Subcutaneous abdominal adipose tissue (tissue), 5 donors: ENCODE data around the gene SMIM35.
"Not testable (repeated sequence)": the region's sequence is repeated elsewhere in the genome, so short reads cannot be mapped to it uniquely, and the experiment has no call there.

ENCODE experiments used
- H3K27ac ChIP-seq: one replicate; pipeline ENCODE4 v1.7.0; 2013; ENCODE audit warnings: low read depth, mild to moderate bottlenecking, inconsistent platforms, low read length, moderate library complexity
- H3K27me3 ChIP-seq, 5 donors: one replicate each; pipeline ENCODE4 v1.7.0; 2013; ENCODE audit warnings: low read length in 5 of 5, inconsistent platforms in 1 of 5; ENCODE audit not compliant: control insufficient read depth in 5 of 5, insufficient read depth in 4 of 5
- H3K36me3 ChIP-seq, 5 donors: one replicate each; pipeline ENCODE4 v1.7.0; 2013; ENCODE audit warnings: low read length in 5 of 5; ENCODE audit not compliant: control insufficient read depth in 5 of 5, insufficient read depth in 5 of 5
- H3K4me1 ChIP-seq, 5 donors: one replicate each; pipeline ENCODE4 v1.7.0; 2013; ENCODE audit warnings: low read length in 5 of 5, mild to moderate bottlenecking in 3 of 5, moderate library complexity in 1 of 5; ENCODE audit not compliant: control insufficient read depth in 5 of 5, insufficient read depth in 5 of 5
- H3K4me3 ChIP-seq, 5 donors: one replicate each; pipeline ENCODE4 v1.7.0; 2013; ENCODE audit warnings: low read length in 5 of 5, low read depth in 1 of 5
- H3K9ac ChIP-seq, 5 donors: one replicate each; pipeline ENCODE4 v1.7.0; 2013; ENCODE audit warnings: low read length in 5 of 5, mild to moderate bottlenecking in 4 of 5, moderate library complexity in 3 of 5
- H3K9me3 ChIP-seq, 5 donors: one replicate each; pipeline ENCODE4 v1.7.0; 2013; ENCODE audit warnings: low read length in 5 of 5; ENCODE audit not compliant: control insufficient read depth in 5 of 5
- donor health status: healthy.
- donor health status: healthy.
- donor health status: healthy.
- donor health status: healthy.
- donor health status: healthy.

Gene SMIM35

DNA sequence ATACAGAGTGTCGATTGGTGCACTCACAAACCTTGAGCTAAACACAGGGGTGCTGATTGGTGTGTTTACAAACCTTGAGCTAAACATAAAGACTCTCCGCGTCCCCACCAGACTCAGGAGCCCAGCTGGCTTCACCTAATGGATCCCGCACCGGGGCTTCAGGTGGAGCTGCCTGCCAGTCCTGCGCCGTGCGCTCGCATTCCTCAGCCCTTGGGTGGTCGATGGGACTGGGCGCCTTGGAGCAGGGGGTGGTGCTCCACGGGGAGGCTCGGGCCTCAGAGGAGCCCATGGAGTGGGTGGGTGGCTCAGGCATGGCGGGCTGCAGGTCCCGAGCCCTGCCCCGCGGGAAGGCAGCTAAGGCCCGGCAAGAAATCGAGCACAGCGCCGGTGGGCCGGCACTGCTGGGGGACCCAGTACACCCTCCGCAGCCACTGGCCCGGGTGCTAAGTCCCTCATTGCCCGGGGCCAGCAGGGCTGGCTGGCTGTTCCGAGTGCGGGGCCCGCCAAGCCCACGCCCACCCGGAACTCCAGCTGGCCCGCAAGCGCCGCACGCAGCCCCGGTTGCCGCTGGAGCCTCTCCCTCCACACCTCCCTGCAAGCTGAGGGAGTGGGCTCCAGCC lies 108.4 kb downstream of the SMIM35 start:
- not testable (repeated sequence) for H3K9me3 ChIP-seq, H3K27me3 ChIP-seq, H3K36me3 ChIP-seq, H3K4me3 ChIP-seq, H3K27ac ChIP-seq, H3K9ac ChIP-seq
- peaks cover 0 to 32% (median 6%) of the 10 kb centered on the region in 5 donors for H3K4me1 ChIP-seq

DNA sequence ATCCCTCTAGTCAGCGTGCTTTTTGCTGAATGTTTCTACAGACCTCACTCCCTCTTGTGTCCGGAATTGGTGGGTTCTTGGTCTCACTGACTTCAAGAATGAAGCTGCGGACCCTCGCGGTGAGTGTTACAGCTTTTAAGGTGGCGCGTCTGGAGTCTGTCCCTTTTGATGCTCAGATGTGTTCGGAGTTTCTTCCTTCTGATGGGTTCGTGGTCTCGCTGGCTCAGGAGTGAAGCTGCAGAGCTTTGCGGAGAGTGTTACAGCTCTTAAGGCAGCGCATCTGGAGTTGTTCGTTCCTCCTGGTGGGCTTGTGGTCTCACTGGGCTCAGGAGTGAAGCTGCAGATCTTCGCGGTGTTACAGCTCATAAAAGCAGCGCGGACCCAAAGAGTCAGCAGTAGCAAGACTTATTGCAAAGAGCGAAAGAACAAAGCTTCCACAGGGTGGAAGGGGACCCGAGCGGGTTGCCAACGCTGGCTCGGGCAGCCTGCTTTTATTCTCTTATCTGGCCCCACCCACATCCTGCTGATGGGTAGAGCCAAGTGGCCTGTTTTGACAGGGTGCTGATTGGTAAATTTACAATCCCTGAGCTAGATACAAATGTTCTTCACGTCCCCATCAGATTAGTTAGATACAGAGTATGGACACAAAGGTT lies 109.0 kb downstream of the SMIM35 start:
- peaks cover 0 to 38% (median 8%) of the 10 kb centered on the region in 5 donors for H3K4me1 ChIP-seq
- not testable (repeated sequence) for H3K27me3 ChIP-seq, H3K27ac ChIP-seq, H3K9me3 ChIP-seq, H3K36me3 ChIP-seq, H3K9ac ChIP-seq, H3K4me3 ChIP-seq

GRCh38 chr11:117977029-117977428 lies 109.7 kb downstream of the SMIM35 start:
- peaks cover 0 to 38% (median 10%) of the 10 kb centered on the region in 5 donors for H3K4me1 ChIP-seq
- H3K4me3 ChIP-seq, result no peak overlapping the region
- H3K27me3 ChIP-seq, result peaks cover 0 to 7% (median 3%) of the 10 kb centered on the region in 5 donors
- H3K9me3 ChIP-seq, result no peaks in the 10 kb centered on the region
- no peaks in the 10 kb centered on the region for H3K36me3 ChIP-seq
- H3K27ac ChIP-seq, result no peak overlapping the region
- no peak overlapping the region for H3K9ac ChIP-seq

DNA sequence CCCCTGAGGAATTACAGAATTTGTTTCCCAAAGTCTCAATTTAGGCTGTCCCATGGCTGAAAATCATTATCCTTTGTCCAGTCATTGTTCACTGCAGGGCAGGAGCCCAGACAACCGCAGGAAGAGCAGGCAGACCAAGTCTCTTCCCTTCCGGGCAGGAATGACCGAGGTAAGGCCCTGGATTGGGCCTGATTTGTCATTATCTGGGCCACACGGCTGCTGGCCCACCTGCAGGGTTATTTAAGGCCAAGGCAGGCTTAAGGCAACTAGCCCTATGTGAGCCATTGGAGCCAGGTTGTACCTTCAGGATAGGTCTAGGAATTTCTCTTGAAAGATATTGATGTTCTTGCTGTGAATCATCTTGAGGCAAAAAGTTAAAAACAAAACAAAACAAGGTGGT lies 110.3 kb downstream of the SMIM35 start:
- Histone ChIP-seq H3K27me3 (peaks cover 0 to 8% (median 3%) of the 10 kb centered on the region in 5 donors), H3K9ac (no peak overlapping the region), H3K4me1 (peaks cover 0 to 38% (median 10%) of the 10 kb centered on the region in 5 donors), H3K4me3 (no peak overlapping the region), H3K36me3 (no peaks in the 10 kb centered on the region), H3K27ac (no peak overlapping the region), H3K9me3 (no peaks in the 10 kb centered on the region)

- H3K27me3 ChIP-seq, result peaks cover 0 to 12% (median 0%) of the 10 kb centered on the region in 5 donors
- H3K27ac ChIP-seq, result no peak overlapping the region
- H3K9ac ChIP-seq, result no peak overlapping the region
- H3K9me3 ChIP-seq, result no peaks in the 10 kb centered on the region
- H3K36me3 ChIP-seq, result no peaks in the 10 kb centered on the region
- H3K4me3 ChIP-seq, result no peak overlapping the region
- H3K4me1 ChIP-seq, result peaks cover 0 to 31% (median 4%) of the 10 kb centered on the region in 5 donors
Observed at GRCh38 chr11:117973503-117973860, 113.3 kb downstream of the SMIM35 start.

GRCh38 chr11:117972629-117973502 lies 113.9 kb downstream of the SMIM35 start:
- no peak overlapping the region for H3K27ac ChIP-seq

DNA sequence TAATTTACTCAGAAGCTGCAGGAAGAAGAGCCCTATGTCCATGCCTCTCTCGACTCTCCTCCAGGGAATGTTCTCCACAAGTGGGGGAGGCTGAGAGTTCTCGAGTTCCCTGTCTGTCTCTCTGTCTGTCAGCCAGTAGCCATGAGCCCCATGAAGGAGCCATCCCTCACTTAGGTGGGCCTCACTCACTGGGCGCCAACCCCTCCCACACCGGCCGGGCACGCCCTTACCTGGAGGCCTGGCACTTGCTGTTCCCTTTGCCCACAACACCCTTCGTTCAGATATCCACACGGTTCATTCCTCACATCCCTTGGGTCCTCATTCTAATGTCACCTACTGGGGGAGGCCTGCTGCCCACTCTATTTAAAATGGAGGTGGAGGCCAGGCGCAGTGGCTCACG lies 114.7 kb downstream of the SMIM35 start:
- H3K36me3 ChIP-seq, result no peaks in the 10 kb centered on the region
- no peak overlapping the region for H3K9ac ChIP-seq
- H3K9me3 ChIP-seq, result no peaks in the 10 kb centered on the region
- H3K4me3 ChIP-seq, result no peak overlapping the region
- H3K4me1 ChIP-seq, result peaks cover 0 to 31% (median 4%) of the 10 kb centered on the region in 5 donors
- no peak overlapping the region for H3K27ac ChIP-seq
- H3K27me3 ChIP-seq, result peaks cover 0 to 12% (median 0%) of the 10 kb centered on the region in 5 donors

More at GRCh38 chr11:117972629-117973502, 113.9 kb downstream of the SMIM35 start:
- Histone ChIP-seq H3K9me3 (no peaks in the 10 kb centered on the region), H3K27me3 (peaks cover 0 to 12% (median 0%) of the 10 kb centered on the region in 5 donors), H3K36me3 (no peaks in the 10 kb centered on the region), H3K9ac (no peak overlapping the region), H3K4me3 (no peak overlapping the region), H3K4me1 (peaks cover 0 to 31% (median 4%) of the 10 kb centered on the region in 5 donors)

- no peaks in the 10 kb centered on the region for H3K36me3 ChIP-seq
- no peak overlapping the region for H3K27ac ChIP-seq
- H3K9me3 ChIP-seq, result no peaks in the 10 kb centered on the region
- H3K4me1 ChIP-seq, result peaks cover 0 to 20% (median 4%) of the 10 kb centered on the region in 5 donors
- H3K9ac ChIP-seq, result no peak overlapping the region
- peaks cover 0 to 12% (median 0%) of the 10 kb centered on the region in 5 donors for H3K27me3 ChIP-seq
- no peak overlapping the region for H3K4me3 ChIP-seq
Observed at GRCh38 chr11:117970400-117971024, 116.3 kb downstream of the SMIM35 start.

GRCh38 chr11:117969160-117969991 lies 117.4 kb downstream of the SMIM35 start:
- Histone ChIP-seq H3K27me3 (peaks cover 0 to 12% (median 0%) of the 10 kb centered on the region in 5 donors), H3K4me1 (peaks cover 0 to 20% (median 4%) of the 10 kb centered on the region in 5 donors), H3K36me3 (no peaks in the 10 kb centered on the region), H3K9me3 (no peaks in the 10 kb centered on the region), H3K27ac (no peak overlapping the region), H3K4me3 (no peak overlapping the region), H3K9ac (no peak overlapping the region)
